Suprapubic skin (tissue), 3 donors: ENCODE results near the gene TNS1.

Experiments
- POLR2AphosphoS5 ChIP-seq, 3 donors: sonication (generic); formaldehyde crosslinking; IDR thresholded peaks; one replicate each; pipeline ENCODE4 v1.6.1; 2017; ENCODE audit warnings: antibody characterized with exemption in 3 of 3
- TF ChIP-seq, protein P1 (sequence below), 2 donors: fragments of 200-600 bp in 1 of 2; fragments of 450-650 bp in 1 of 2; sonication (generic) in 1 of 2; IDR thresholded peaks; one replicate each; pipeline ENCODE4 v1.5.1; 2016 to 2019; ENCODE audit warnings: antibody characterized with exemption in 2 of 2, mild to moderate bottlenecking in 1 of 2, moderate library complexity in 1 of 2

DNA sequence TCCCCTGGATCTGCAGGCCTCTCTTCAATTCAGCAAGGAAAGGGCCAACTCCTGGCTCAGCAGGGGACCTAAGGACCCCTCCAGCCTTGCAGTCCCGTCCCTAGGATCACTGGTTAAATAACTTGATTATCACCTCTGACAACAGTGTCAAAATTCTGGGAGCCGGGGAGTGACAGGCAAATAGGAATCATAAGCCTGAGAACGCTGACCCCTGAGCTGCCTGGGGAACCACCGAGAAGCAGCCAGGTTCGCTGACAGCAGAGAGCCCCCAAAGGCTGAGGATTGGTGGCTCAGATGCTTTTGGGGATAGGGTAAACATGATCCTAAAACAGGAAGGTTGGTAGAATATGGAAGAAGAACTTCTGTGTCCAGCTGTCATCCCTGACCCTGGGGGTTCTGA, 17.5 kb upstream of the TNS1 start:
- TF ChIP-seq POLR2AphosphoS5 (IDR thresholded peaks at IDR 0.05) = no peak
- TF ChIP-seq, protein P1, sequence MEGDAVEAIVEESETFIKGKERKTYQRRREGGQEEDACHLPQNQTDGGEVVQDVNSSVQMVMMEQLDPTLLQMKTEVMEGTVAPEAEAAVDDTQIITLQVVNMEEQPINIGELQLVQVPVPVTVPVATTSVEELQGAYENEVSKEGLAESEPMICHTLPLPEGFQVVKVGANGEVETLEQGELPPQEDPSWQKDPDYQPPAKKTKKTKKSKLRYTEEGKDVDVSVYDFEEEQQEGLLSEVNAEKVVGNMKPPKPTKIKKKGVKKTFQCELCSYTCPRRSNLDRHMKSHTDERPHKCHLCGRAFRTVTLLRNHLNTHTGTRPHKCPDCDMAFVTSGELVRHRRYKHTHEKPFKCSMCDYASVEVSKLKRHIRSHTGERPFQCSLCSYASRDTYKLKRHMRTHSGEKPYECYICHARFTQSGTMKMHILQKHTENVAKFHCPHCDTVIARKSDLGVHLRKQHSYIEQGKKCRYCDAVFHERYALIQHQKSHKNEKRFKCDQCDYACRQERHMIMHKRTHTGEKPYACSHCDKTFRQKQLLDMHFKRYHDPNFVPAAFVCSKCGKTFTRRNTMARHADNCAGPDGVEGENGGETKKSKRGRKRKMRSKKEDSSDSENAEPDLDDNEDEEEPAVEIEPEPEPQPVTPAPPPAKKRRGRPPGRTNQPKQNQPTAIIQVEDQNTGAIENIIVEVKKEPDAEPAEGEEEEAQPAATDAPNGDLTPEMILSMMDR (IDR thresholded peaks at IDR 0.05) = no peak
